Nephron (organoid): Measurements from ENCODE around the gene ESPN.
"Not testable (repeated sequence)": the region's sequence is repeated elsewhere in the genome, so short reads cannot be mapped to it uniquely, and the experiment has no call there.

Source experiments
- H3K27ac Mint-ChIP-seq, 3 experiments: 2 replicates each; pipeline ENCODE4 v1.8.0; 2020; ENCODE audit warnings: mixed read lengths in 3 of 3, mild to moderate bottlenecking in 2 of 3, moderate library complexity in 1 of 3
- H3K27me3 Mint-ChIP-seq: 2 replicates; pipeline ENCODE4 v1.8.0; 2021; ENCODE audit warnings: low read depth, mild to moderate bottlenecking, moderate library complexity, mixed read lengths
- H3K36me3 Mint-ChIP-seq: 2 replicates; pipeline ENCODE4 v1.8.0; 2020; ENCODE audit warnings: low read depth, mixed read lengths
- H3K4me1 Mint-ChIP-seq: 2 replicates; pipeline ENCODE4 v1.8.0; 2020; ENCODE audit warnings: mixed read lengths
- H3K4me3 Mint-ChIP-seq, 3 experiments: 2 replicates each; pipeline ENCODE4 v1.8.0; 2020; ENCODE audit warnings: mild to moderate bottlenecking in 3 of 3, mixed read lengths in 3 of 3, moderate library complexity in 2 of 3
- H3K9me3 Mint-ChIP-seq: 2 replicates; pipeline ENCODE4 v1.8.0; 2020; ENCODE audit warnings: mixed read lengths
- TF ChIP-seq, protein P1 (sequence below), 3 experiments: fragments of 200-600 bp; sonication (generic); IDR thresholded peaks; one replicate each; pipeline ENCODE4 v1.5.0; 2021; ENCODE audit warnings: antibody characterized with exemption in 3 of 3; ENCODE audit not compliant: unreplicated experiment in 3 of 3

Gene ESPN

DNA sequence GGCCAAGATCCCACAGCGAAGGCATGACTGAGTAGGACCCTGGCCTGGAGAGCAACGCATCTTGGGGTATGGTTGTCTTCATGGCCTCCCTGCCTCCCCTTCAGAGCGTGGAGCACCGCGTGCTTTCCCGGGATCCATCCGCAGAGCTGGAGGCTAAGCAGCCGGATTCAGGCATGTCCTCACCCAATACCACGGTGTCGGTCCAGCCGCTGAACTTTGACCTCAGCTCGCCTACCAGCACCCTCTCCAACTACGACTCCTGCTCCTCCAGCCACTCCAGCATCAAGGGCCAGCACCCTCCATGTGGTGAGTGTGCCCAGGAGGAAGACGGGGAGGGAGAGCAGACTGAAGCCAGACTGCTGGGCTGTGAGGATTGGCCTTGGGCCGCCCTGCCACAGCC is 19.8 kb downstream of the ESPN start:
- no peaks in the 10 kb centered on the region for H3K9me3 Mint-ChIP-seq
- TF ChIP-seq, protein P1, sequence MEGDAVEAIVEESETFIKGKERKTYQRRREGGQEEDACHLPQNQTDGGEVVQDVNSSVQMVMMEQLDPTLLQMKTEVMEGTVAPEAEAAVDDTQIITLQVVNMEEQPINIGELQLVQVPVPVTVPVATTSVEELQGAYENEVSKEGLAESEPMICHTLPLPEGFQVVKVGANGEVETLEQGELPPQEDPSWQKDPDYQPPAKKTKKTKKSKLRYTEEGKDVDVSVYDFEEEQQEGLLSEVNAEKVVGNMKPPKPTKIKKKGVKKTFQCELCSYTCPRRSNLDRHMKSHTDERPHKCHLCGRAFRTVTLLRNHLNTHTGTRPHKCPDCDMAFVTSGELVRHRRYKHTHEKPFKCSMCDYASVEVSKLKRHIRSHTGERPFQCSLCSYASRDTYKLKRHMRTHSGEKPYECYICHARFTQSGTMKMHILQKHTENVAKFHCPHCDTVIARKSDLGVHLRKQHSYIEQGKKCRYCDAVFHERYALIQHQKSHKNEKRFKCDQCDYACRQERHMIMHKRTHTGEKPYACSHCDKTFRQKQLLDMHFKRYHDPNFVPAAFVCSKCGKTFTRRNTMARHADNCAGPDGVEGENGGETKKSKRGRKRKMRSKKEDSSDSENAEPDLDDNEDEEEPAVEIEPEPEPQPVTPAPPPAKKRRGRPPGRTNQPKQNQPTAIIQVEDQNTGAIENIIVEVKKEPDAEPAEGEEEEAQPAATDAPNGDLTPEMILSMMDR (IDR thresholded peaks at IDR 0.05; ENCODE audit: unreplicated experiment in 3 of 3): no peak
- peaks cover 62% of the 10 kb centered on the region for H3K27me3 Mint-ChIP-seq

DNA sequence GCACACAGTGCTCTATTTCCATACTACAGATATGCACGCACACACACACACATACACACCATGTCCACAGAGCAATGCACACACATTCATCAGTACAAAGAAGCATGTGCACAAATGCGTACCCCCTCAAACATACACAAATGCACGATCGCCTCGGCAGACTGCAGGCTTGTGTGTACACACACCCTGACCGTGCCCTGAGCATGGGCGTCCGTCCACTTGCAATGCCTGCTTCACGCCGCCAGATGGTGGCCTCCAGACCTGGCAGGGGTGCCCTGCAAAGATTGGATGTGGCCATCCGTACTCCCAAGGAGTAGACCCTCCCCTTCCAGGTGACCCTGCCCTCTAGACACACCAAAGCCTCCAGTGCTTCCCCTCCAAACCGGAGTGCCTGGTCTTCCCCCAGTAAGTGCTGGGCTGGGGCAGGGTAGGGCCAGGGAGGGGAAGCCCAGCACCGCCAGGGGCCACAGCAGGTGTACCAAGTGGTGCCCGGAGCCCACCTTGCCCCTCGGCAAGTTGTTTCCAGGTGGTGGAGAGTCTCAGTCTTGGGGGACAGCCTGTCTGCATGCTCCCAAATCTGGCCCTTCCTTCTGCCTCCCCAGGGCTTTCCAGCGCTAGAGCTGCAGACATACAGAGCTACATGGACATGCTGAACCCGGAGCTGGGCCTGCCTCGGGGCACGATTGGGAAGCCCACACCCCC is 20.6 kb downstream of the ESPN start:
- TF ChIP-seq, protein P1 (IDR thresholded peaks at IDR 0.05; ENCODE audit: unreplicated experiment in 3 of 3): peak; percentile 49 to 56 (median 55)
- H3K4me1 Mint-ChIP-seq: peaks cover 7% of the 10 kb centered on the region
- H3K27me3 Mint-ChIP-seq: peaks cover 67% of the 10 kb centered on the region
- peak overlapping the region in 1 of 3 experiments; percentile 4 for H3K4me3 Mint-ChIP-seq
- no peak overlapping the region for H3K27ac Mint-ChIP-seq
- H3K36me3 Mint-ChIP-seq: no peaks in the 10 kb centered on the region
- H3K9me3 Mint-ChIP-seq: no peaks in the 10 kb centered on the region

More for the DNA sequence above, 19.8 kb downstream of the ESPN start:
- Mint-ChIP-seq H3K27ac (no peak overlapping the region), H3K4me3 (no peak overlapping the region), H3K4me1 (peaks cover 2% of the 10 kb centered on the region), H3K36me3 (no peaks in the 10 kb centered on the region)

DNA sequence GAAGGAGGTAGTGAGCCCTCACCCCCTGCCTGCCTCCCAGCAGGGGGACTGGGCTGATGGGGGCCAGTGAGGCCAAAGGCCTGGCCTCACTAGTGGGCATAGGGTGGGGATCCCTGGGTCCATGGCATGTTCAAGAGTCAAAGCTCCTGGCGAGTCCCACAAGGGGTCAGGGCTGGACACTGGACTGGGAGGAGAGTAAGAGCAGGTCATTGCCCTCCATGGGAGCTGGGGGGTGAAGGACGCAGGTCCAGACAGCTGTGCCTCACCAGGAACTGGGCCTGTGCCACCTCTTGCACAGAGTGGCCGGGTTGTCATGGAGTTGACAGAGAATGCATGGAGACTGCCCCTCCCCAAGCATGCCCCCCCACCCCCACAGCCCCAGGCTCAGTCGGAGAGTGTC is 21.4 kb downstream of the ESPN start:
- H3K36me3 Mint-ChIP-seq, H3K4me3 Mint-ChIP-seq, H3K27ac Mint-ChIP-seq, H3K9me3 Mint-ChIP-seq: not testable (repeated sequence)
- Mint-ChIP-seq H3K4me1 (peaks cover 12% of the 10 kb centered on the region), H3K27me3 (peaks cover 72% of the 10 kb centered on the region)

DNA sequence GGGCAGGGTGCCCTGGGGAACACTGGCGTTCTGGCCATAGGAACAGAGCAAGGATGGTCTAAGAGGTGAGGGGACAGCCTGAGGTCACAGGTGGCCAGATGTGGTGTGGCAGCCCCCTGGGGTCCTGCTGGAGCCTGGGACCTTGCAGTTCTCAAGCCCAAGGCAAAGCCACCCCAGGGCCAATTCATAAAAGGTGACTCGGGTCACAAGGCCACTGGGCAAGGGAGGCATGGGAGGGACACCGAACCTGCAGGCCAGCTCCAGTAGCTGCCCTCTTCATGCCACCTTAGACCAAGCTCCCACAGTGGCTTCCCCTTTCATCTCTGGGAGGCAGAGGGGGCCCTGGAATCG is 22.1 kb downstream of the ESPN start:
- peaks cover 65% of the 10 kb centered on the region for H3K27me3 Mint-ChIP-seq
- H3K4me3 Mint-ChIP-seq: peak overlapping the region in 1 of 3 experiments; percentile 48
- H3K36me3 Mint-ChIP-seq: no peaks in the 10 kb centered on the region
- no peaks in the 10 kb centered on the region for H3K9me3 Mint-ChIP-seq
- H3K27ac Mint-ChIP-seq: no peak overlapping the region
- TF ChIP-seq, protein P1 (IDR thresholded peaks at IDR 0.05; ENCODE audit: unreplicated experiment in 3 of 3): no peak
- H3K4me1 Mint-ChIP-seq: peaks cover 12% of the 10 kb centered on the region

DNA sequence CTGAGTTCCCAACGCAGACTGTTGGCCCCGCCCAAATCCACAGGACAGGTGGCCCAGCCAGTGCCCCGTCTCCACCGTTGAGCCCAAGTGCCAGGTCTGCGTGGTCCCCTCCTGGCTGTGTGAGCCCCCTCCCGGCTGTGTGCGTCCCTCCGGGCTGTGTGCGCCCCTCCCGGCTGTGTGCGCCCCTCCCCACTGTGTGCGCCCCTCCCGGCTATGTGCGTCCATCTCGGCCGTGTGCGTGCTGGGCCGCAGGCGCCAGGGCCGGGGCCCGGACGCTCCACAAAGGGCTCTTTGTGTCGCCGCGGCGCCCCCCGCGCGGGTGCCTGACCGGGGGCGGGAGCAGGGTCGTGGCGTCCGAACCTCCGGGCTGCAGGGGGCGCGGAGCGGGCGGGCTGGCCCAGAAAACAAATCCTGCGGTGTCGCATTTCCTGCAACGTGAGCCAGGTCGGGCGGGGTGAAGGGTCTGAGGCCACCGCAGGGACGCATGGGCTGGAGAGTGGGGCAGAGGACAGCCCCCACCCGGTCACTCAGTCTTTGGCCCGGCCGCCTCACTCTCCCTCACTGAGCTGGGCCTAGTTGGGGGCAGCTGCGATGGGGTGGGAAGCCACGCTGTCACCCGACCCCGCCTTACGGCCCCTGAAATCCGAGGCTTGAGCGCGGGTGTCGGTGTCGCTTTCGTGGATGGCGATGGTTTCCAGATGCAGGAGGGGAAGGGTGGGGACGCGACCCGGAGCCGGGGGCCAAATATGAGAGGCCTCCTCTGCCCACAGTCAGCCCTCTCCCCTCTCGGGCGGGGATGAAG is 22.6 kb downstream of the ESPN start:
- Mint-ChIP-seq H3K9me3 (no peaks in the 10 kb centered on the region), H3K36me3 (no peaks in the 10 kb centered on the region), H3K27me3 (peaks cover 59% of the 10 kb centered on the region), H3K4me1 (peaks cover 12% of the 10 kb centered on the region), H3K4me3 (peak overlapping the region in 1 of 3 experiments; percentile 59), H3K27ac (no peak overlapping the region)
- TF ChIP-seq, protein P1 (IDR thresholded peaks at IDR 0.05; ENCODE audit: unreplicated experiment in 3 of 3): no peak

DNA sequence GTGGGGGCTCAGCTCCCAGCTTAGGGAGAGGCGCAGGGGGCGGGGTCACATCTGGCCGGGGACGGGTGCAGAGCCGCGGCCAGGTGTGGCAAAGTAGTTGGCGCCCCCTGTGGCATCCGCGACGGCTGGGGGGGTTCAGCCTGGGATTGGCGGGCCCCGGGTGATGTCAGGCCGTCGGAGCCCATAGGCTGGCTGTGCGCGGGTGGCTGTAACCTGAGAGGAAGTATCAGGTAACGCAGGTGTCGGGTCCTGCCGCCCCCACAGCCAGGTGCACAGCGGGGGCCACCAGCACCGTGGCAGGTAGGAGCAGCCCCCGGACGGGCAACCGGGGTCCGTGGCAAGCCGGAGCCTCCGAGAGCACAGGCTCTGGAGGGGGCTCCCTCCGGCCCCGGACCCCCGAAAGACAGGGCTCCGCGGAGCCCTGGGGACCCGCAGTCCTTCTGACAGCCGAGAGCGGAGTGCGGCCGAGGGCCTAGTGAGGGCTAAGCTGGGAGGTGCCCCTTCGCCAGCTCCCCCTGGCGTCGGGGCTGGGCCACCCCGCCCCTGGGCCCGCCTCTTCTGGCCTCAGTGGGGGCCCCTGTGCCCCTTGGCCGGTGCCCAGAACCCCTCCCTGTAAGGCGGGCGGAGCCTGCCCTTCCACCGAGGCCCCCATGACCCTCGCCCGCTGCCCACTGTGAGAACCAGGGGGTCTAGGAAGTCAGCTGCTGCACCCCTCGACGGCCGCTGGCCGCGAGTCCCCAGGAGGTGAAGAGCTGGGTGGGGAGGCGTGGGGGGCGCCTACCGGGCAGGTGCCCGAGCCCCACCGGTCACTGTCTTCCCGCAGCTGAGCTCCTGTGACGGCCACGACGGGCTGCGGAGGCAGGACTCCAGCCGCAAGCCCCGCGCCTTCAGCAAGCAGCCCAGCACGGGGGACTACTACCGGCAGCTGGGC is 23.5 kb downstream of the ESPN start:
- H3K9me3 Mint-ChIP-seq: no peaks in the 10 kb centered on the region
- H3K27ac Mint-ChIP-seq: no peak overlapping the region
- H3K4me3 Mint-ChIP-seq: peak overlapping the region in 1 of 3 experiments; percentile 59
- H3K36me3 Mint-ChIP-seq: no peaks in the 10 kb centered on the region
- TF ChIP-seq, protein P1 (IDR thresholded peaks at IDR 0.05; ENCODE audit: unreplicated experiment in 3 of 3): peak in 1 of 3 experiments; percentile 3
- peaks cover 12% of the 10 kb centered on the region for H3K4me1 Mint-ChIP-seq
- peaks cover 58% of the 10 kb centered on the region for H3K27me3 Mint-ChIP-seq
